Caki2 (cell line): ENCODE data around the gene TMEM41A. TPM values are rescaled to one million over a fixed set of nuclear protein-coding genes. Genes with fewer than 3 reads are reported as not detected.
"Not testable (repeated sequence)": the region's sequence is repeated elsewhere in the genome, so short reads cannot be mapped to it uniquely, and the experiment has no call there.

Experiments
- DNase-seq: peaks from one replicate; pipeline ENCODE4 v3.0.0-alpha.2; 2015; ENCODE audit warnings: low read depth
- in situ Hi-C: cut with HindIII; loops from 2 replicates; pipeline ENCODE4 v1.10.0; 2016; ENCODE audit warnings: low sequenced_read_pairs, low pct_unique_long_range_greater_than_20kb, mixed read lengths
- total RNA-seq: library from RNA; depleted of rRNA; stranded (reverse); fragments of >200 nt; shearing (Covaris generic); gene quantifications from 2 replicates; pipeline ENCODE4 v1.2.3, GENCODE V29; 2014; ENCODE audit warnings: low replicate concordance

The TMEM41A gene
- total RNA-seq, 1 experiment from 2014 or later = 22.9 TPM

DNA sequence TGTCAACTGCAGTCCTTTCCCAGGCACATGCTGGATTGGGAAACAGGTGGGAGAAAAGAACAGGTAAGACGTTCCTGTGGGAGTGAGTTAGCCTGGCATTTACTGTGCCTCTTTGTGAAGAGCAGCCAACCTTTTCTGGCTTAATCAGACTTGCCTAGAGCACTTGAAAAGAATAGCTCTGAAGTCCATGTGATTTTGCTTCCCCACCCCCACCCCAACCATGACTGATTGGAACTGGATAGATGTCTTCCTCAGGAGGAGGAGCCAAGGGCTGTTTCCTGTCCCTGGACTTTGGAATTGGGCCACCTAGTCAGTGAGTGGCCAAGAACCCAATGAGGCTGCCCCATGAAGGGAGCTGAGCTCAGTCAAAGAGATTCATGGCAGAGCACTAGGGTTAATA, 4.7 kb upstream of the TMEM41A start:
- DNase-seq = no peak
- in situ Hi-C loops = no loop called here

DNA sequence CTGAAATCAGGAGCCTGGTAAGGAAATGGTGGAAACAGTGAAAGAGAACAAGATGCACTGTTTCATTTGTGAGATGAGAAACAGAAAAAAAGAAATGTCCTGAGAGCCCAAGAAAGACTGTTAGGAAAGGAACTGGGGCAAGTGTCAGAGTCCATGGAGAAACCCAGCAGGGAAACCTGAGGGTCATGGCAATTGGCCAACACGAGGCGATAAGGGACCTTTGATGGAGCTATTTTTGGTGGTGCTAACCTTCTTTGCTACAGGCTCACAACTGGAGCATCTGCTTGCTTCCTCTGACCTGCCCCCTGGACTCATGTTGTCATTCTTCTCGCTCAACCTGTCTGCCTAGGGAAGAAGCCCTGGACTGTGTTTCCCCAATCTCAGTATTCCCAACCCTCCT, 4.2 kb upstream of the TMEM41A start:
- DNase-seq = no peak
- in situ Hi-C loops = no loop called here

DNA sequence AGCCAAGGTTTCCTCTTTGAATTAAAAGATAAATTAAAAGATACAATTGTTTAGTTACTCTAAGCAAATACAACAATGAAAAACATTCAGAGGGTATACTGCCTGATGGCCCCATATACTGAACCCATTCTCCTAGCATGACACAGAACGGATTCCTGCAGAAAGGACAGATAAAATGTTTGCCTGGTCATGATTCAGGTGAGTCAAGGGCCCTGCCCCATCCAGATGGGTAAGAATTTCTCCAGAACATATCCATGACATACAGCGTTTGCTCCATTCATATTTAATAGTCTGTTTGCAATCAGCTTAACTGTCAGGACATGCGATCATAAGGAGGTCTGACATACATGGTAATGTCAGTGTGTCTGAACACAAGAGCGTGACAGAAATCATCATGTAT, 8.6 kb downstream of the TMEM41A start:
- DNase-seq = no peak
- in situ Hi-C loops = no loop called here

DNA sequence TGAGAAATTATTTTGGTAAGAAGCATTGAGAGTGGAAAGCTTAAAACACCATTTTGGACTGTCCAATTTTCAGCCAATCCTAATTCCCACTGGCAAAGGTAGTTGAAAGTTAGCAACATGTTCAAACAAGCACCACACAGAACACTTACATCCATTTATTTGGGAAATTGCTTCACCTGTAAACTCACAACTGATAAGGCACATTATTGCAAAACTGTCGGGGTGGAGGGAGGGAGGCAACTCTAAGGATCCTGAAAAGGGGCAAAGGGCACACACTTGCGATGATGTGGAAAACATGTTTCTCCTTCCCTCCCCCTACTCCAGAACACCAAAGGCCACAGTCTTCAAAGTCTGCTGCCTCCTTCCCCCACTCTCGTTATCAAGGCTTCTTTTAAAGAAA, 9.4 kb downstream of the TMEM41A start:
- no peak for DNase-seq
- in situ Hi-C loops = no loop called here

DNA sequence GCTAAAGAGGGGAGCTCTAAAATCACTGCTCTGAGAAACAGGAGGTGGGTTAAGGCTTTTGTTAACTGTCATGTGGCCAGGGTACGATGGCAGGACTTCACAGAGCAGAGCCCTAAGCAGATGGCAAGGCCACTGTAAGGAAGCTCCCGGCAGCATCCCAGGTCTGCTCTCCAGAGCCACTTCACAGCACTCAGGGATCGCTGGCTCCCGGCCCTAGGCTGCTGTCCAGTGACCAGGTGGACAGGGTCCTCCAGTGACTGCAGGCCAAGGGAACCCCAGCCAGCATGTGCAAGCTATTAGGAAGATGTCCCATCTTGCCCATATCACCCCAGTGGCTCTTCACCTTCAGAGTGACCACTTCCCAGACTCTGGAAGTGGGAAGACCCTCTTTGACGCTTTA, 10.4 kb downstream of the TMEM41A start:
- in situ Hi-C loops = no loop called here

DNA sequence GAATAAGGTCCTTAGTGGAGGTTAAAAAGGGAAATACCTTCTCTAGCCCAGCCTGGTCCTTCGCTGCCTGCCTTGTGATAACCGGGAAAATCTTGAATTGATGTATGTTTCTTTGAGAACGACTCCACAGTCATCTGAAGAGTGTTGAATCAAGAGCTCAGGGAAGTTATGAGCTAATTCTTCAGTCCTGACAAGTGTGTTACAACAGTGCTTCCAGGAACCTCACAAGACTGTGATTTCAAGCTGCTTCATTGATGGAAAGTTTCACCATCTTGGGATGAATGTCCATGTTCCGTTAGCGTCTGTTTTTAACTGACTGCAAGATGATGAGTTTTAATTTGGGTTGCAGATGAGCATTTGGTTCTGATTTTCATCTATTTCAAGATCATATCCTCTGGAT, 12.4 kb downstream of the TMEM41A start:
- in situ Hi-C loops = no loop called here

More for the DNA sequence above, 10.4 kb downstream of the TMEM41A start:
- DNase-seq = no peak

DNA sequence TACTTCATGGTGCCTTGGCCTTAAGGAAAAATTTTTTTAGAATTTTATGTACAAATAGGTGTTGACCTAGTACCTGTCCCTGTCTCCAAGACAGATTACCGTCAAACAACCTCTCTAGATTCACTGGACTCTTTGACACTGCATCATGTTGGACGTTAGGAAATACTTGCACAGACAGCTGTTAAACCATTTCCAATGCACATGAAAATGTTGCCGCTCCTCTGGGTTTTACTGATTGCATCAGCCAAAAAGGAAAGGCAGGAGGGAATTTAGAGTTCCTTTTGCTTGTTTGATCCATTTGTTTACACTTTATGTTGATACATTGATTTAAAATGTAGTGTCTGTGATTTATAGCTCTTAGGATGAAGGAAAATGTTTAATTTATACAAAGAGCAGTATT, 14.5 kb downstream of the TMEM41A start:
- no peak for DNase-seq
- in situ Hi-C loops = no loop called here

More for the DNA sequence above, 12.4 kb downstream of the TMEM41A start:
- no peak for DNase-seq

DNA sequence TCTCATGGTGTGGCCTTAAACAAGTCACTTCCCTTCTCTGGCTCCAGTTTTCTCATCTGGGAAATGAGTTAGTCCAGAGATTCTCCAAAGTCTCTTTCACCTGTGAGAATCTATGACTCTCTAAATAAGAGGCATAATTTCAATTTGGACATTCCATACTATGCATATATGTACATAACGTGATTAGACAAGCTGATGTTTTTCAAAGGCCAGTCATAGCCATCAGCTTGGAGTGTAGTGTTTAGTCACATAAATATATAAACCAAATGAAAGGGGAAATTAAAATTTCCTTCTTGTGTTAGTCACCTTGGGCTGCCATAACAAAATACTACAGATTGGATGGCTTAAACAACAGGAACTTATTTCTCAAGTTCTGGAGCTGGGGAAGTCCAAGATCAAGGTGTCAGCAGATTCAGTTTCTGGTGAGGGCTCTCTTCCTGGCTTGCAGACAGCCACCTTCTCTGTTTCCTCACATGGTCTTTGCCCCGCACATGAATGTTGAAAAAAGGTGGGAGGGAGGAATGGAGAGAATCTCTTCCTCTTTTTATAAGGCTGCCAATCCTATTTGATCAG, 19.4 kb downstream of the TMEM41A start:
- no peak for DNase-seq
- in situ Hi-C loops = no loop called here

DNA sequence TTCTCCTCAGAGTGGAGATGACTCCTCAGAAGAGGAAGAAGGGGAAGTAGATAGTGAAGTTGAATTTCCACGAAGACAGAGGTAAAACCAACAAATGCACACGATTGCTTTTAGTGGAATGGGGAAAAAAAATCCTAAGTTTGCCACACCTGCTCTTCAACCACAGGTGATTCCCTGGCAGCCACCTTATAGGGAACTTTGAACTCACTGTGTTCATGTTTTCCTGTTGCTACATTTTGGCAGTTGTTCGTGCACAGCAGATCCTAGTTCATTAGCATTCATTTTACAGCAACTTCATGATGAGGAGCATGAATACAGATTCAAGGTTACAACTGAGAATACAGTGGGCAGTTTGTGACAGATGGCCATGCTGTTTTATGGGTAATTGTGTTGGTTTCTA, 21.5 kb downstream of the TMEM41A start:
- in situ Hi-C loops = no loop called here

DNA sequence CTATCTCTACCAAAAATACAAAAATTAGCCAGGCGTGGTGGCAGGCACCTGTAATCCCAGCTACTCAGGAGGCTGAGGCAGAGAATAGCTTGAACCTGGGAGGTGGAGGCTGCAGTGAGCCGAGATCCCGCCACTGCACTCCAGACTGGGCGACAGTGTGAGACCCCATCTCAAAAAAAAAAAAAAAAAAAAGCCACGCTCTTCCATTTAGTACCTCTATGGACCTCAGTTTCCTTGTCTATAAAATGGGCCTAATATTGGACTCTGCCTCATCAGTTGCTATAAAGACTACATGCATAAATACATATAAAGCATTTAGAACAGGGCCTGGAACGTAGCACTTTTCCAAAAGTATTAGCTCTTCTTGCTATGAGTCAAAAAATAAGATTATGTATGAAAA, 23.9 kb downstream of the TMEM41A start:
- DNase-seq = not testable (repeated sequence)

More for the DNA sequence above, 21.5 kb downstream of the TMEM41A start:
- no peak for DNase-seq

DNA sequence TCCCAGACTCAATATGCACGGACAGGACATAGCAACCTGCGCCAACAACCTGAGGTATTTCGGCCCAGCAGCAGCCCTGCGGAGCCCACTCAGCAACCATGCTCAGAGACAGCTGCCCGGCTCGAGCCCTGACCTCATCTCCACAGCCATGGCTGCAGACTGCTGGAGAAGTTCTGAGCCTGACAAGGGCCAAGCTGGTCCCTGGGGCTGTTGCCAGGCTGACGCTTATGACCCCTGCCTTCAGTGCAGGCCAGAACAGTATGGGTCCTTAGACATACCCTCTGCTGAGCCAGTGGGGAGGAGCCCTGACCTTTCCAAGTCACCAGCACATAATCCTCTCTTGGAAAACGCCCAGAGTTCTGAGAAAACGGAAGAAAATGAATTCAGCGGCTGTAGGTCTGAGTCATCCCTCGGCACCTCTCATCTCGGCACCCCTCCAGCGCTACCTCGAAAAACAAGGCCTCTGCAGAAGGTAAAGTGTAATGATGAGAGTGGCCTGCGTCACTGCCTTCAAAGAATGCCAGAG, 25.5 kb downstream of the TMEM41A start:
- no peak for DNase-seq
- in situ Hi-C loops = no loop called here

More for the DNA sequence above, 23.9 kb downstream of the TMEM41A start:
- in situ Hi-C loops = not testable (repeated sequence)

DNA sequence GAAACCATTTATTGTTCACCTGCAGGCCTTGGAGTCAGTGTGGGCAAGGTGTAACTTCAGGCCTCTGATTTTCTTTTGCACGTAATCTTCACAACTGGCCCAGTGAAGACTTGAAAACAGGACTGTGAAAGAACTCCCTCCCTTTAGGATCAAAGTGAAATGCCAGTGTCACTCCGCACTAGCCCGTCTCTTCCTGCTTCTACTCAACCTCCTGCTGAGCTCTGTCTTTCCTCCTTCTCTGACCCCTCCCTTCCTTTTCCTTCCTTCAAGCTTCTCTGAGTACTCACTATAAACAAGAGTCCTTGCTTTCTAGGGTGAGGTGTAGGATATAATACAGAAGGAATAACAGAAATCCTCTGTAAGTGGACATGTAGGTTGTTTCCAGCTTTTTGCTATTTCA, 28.5 kb downstream of the TMEM41A start:
- in situ Hi-C loops = no loop called here
- DNase-seq = no peak

DNA sequence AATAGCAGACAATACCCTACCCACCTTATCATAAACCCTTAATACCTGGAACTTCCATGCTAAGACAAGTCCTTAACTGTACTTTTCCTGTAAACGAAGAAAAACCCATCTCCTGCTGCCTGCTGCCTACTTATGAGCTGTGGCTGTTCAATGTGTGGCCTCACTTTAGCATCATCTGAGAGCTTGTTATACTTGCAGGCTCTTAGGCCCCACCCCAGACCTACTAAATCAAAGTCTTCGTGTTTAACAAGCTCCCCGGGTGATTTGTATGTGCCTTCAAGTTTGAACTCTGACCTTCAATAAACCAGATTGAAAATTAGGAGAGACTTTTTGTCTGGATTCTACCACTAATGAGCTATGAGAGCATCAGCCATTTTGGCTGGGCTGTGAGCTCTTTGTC, 29.3 kb downstream of the TMEM41A start:
- no peak for DNase-seq
- in situ Hi-C loops = no loop called here

DNA sequence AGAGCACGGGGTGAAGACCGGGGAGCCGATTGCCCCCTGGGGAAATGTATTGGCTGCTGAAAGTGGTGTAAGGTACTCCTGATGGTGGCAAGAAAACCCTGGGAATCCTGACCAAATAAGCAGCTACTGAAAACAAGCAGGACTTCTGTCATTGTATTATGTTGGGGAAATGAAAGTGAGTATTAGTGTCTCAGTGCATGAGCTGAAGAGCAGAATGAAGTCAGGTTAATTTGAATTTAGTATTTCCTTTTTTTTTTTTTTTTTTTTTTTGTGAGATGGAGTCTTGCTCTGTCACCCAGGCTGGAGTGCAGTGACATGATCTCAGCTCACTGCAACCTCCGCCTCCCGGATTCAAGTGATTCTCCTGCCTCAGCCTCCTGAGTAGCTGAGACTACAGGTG, 32.7 kb downstream of the TMEM41A start:
- DNase-seq, in situ Hi-C loops: not testable (repeated sequence)

DNA sequence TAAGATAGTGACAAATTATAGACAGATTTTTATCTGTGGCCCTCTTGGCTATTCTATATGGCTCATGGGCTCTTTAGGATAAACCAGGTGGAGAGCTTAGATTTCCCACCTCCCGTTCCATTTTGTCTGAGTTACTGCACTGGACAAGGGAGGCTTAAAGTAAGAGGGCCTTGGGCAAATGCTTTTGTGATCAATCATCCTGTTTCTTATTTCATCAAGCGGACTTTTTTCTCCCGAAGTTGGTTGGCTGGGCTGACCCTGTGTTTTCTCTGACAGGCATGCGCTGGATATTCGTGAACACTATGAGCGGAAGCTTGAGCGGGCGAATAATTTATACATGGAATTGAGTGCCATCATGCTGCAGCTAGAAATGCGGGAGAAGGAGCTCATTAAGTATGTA, 33.4 kb downstream of the TMEM41A start:
- no peak for DNase-seq
- in situ Hi-C loops = no loop called here

DNA sequence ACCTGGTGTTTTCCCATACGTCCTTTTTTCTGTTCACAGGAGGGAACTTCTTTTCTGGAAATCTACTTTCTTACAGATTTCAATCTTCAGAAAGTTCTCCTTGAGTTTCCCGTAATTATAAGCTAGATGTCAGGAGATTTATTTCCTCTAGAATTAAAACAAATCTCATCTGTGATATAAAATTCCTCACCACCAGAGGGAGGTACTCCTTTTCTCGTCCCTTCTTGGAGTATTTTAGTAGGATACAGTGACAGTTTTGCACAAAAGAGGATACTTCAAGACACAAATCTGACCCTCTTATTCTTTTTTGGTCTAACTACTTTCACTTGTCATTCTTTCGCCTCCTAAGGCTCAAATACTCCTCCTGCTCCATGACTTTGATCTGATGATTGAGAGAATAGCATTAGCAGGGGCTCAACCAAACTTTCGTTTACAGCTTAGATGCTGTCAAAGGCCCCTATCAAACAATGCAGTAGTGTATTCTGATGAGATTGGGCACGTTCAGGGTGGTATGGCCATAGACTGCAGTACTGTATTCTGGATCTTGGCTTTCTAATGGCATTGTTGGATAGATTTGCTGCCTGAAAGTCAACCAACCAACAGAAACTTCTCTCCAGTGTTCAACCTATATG, 38.0 kb downstream of the TMEM41A start:
- in situ Hi-C loops = no loop called here
- DNase-seq = peak; percentile 39

DNA sequence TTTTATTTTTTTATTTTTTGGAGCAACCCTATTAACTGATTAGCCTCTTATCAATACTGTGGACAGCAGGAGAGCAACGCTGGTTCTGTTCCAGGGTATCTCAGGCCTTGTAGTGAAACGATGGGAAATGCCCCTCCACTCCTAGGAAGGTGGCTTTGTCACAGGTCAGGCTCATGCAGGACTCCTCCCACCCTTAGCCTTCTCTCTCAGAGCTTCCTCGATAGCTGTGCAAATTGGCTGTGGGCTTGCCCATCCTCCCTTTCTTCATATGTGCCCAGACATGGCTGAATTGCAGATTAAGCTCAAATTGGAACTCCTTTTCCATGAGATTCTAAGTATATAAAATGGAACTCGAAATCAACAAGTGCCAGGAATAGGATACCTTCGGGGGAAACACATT, 38.5 kb downstream of the TMEM41A start:
- in situ Hi-C loops = no loop called here

DNA sequence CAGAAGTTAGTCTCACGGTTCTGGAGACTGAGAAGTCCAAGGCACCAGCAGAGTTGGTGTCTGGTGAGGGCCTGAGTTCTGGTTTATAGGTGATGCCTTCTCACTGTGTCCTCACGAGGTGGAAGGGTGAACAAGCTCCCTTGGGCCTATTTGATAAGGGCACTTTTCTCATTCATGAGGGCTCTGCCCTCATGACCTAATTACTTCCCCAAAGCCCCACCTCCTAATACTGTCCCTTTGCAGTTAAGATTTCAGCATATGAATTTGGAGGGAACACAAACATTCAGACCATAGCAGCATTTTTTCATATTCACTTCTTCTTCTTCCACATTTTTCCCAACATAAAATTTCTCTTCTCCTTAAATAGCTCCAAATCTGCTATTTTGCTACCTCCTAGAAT, 41.5 kb downstream of the TMEM41A start:
- in situ Hi-C loops = no loop called here

More for the DNA sequence above, 38.5 kb downstream of the TMEM41A start:
- no peak for DNase-seq

DNA sequence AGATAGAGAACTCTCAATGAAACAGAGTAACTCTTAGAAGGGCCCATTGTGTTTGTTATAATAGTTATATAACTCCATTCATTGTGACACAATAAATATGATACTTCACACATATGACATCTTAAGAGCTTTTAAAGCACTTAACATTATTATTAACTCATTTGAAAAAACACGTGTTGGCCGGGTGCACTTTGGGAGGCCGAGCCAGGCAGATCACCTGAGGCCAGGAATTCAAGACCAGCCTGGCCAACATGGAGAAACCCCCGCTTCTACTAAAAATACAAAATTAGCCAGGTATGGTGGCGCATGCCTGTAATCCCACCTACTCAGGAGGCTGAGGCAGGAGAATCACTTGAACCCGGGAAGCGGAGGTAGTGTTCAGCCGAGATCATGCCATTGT, 47.4 kb downstream of the TMEM41A start:
- in situ Hi-C loops, DNase-seq: not testable (repeated sequence)

More for the DNA sequence above, 41.5 kb downstream of the TMEM41A start:
- DNase-seq = no peak

DNA sequence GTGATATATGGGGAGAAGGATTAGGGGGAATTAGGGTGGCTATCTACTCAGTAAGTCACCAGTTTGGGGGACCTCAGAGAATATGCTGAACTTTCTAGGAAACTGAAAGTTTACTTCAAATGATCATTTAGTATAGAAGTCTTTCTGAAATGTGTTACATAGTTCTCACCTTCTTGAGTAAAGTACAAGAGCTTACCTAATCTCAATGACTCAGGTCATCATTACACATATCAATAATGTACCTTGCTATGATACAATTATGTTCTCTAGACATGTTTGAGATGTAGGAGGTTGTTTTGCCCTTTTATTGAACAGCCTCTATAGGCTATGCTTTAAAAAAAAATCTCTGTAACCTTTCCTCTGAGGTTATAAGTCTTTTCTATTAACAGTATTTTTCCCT, 50.7 kb downstream of the TMEM41A start:
- in situ Hi-C loops = no loop called here
- no peak for DNase-seq
